GM12801 (cell line): ENCODE measurements around the gene AKAP13.

Experiments
- TF ChIP-seq, protein P1 (sequence below): IDR thresholded peaks from one replicate; pipeline ENCODE4 v1.5.1; 2011; ENCODE audit warnings: control low read depth; ENCODE audit not compliant: insufficient read length; ENCODE audit errors: extremely low read depth

The AKAP13 gene

DNA sequence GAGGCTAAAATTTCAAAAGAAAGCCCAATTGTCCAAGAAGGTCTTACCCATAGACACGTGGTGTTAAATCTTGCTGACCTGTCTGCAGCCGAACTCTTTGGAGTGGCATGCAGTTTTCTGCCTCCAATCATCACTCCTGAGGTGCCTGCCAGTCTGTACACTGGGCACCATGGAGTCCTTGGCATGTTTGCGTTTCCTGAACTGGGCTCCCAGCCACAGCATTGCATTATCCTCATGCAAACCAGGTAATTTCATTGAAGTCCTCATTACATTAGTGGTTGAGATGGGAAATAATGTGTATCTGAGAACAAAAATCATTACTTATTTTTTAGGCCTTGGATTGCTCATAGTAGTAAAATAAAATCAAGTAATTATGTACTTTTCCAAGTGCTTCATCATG is 152.3 kb downstream of the AKAP13 start:
- TF ChIP-seq, protein P1, sequence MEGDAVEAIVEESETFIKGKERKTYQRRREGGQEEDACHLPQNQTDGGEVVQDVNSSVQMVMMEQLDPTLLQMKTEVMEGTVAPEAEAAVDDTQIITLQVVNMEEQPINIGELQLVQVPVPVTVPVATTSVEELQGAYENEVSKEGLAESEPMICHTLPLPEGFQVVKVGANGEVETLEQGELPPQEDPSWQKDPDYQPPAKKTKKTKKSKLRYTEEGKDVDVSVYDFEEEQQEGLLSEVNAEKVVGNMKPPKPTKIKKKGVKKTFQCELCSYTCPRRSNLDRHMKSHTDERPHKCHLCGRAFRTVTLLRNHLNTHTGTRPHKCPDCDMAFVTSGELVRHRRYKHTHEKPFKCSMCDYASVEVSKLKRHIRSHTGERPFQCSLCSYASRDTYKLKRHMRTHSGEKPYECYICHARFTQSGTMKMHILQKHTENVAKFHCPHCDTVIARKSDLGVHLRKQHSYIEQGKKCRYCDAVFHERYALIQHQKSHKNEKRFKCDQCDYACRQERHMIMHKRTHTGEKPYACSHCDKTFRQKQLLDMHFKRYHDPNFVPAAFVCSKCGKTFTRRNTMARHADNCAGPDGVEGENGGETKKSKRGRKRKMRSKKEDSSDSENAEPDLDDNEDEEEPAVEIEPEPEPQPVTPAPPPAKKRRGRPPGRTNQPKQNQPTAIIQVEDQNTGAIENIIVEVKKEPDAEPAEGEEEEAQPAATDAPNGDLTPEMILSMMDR: no peak

GRCh38 chr15:85534031-85534430 is 153.6 kb downstream of the AKAP13 start:
- TF ChIP-seq, protein P1: no peak

DNA sequence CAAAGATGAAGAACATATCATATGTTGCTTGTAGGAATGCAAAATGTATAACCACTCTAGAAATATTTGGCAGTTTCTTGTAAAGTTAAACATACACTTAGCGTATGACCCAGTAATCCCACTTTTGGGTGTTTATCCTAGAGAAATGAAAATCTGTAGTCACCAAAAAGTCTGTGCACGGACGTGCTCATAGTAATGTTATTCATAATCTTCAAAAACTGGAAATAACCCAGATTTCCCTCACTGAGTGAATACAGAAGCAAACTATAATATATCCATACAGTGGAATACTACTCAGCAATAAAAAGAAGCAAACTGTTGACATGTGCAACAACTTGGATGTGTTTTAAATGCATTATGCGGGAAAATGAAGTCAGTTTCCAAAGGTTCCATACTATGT is 155.9 kb downstream of the AKAP13 start:
- TF ChIP-seq, protein P1: no peak

DNA sequence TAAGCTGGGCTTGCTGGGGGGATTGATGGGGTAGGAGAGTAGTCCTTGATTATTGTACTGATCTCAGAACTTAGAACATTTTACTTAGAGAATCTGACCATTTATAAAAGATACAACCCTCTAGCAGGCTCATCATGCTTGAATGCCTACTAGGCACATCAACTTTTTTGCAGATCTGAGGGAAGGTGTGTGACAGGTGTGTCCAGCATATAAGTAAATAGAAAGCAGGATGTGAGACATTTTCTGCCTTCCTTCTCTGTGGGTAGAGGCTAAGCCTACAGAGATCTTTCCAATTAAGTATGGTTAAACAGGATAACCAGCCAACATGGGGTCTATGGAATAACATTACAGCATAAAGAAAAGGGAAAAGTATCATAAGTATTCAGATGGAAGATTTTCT is 159.1 kb downstream of the AKAP13 start:
- TF ChIP-seq, protein P1: no peak

GRCh38 chr15:85540085-85540797 is 159.8 kb downstream of the AKAP13 start:
- TF ChIP-seq, protein P1: no peak

DNA sequence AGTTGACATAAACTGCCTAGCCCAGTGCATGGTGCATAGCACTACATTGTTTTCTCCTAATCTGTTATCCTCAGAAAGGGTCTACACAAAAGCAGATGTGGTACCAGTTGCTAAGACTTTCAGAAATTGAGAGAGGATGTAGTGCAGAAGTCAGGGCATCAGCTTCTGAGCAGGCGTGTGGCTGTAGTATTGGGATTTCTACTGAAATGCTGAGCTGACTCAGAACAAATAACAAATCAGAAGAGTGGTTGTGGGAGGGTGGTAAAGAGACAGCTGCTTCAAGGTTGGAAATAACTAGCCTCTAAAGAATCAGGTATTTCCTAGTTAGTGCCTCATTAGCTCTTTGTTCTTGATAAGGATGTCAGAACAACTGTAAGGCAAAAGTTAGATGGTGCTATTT is 161.3 kb downstream of the AKAP13 start:
- TF ChIP-seq, protein P1: no peak

GRCh38 chr15:85542488-85542887 is 162.1 kb downstream of the AKAP13 start:
- TF ChIP-seq, protein P1: no peak
